GM18951 (cell line): ENCODE data around the gene LUC7L.
"Not testable (repeated sequence)": the region's sequence is repeated elsewhere in the genome, so short reads cannot be mapped to it uniquely, and the experiment has no call there.

Experiments
- POLR2A ChIP-seq: IDR thresholded peaks from 4 replicates; pipeline ENCODE4 v1.6.1; 2011; ENCODE audit warnings: mild to moderate bottlenecking; ENCODE audit not compliant: insufficient read length, insufficient read depth; ENCODE audit errors: extremely low read depth
- in situ Hi-C: fragments of 300-500 bp; cut with MboI; formaldehyde crosslinking; loops from one replicate; pipeline ENCODE4 v1.12.0; 2022; ENCODE audit warnings: low sequenced_read_pairs, mixed read lengths, inconsistent platforms; ENCODE audit not compliant: unreplicated experiment

Gene LUC7L

GRCh38 chr16:188674-189073, 40.6 kb downstream of the LUC7L start:
- in situ Hi-C loops = no loop called here
- no peak for TF ChIP-seq POLR2A

- TF ChIP-seq POLR2A = no peak
- in situ Hi-C loops = no loop called here
Measured at GRCh38 chr16:187330-187729, 41.9 kb downstream of the LUC7L start.

GRCh38 chr16:185691-186090, 43.6 kb downstream of the LUC7L start:
- in situ Hi-C loops = no loop called here
- TF ChIP-seq POLR2A = no peak

GRCh38 chr16:185213-185612, 44.0 kb downstream of the LUC7L start:
- no peak for TF ChIP-seq POLR2A
- in situ Hi-C loops = no loop called here

DNA sequence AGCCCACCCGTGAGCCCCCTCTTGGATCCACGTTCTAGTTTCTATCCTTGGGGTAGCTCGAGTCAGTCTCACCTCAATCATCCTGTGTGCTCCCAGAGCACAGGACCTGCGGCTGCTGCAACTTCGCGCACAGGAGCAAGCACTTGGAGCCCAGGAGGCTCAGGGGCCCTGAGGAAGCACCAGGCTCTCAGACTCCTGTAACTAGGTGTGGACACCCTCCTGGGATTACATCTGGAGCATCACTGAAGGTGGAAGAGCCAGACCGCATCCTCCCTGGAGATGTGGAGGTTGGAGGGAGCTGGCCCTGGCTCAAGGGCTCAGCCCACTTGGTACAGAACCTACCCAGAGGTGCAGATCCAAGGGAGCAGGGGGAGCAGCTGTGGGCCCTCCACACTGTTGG, 46.2 kb downstream of the LUC7L start:
- no peak for TF ChIP-seq POLR2A
- in situ Hi-C loops = no loop called here

DNA sequence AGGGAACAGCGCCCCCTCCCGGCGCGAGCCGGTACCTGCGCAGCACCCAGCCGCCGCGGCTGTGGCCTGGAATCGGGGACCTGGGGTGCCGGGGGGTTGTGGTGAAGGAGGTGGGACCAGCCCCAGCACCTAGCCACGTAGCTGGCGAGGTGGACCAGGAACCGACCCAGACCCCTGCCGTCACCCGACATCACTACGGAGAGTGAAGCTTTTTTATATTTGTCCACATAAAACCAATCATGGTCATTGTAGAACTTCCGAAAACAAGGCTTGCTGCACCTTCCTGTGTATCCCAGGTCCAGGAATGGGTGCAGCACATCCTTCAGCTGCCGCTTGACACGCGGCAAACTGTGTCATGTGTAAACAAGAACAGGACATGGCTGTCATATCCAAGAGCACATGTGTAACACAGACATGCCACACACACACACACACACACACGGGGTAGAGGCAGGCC, 47.7 kb downstream of the LUC7L start:
- TF ChIP-seq POLR2A = no peak
- in situ Hi-C loops = no loop called here

GRCh38 chr16:180681-181564, 48.3 kb downstream of the LUC7L start:
- no peak for TF ChIP-seq POLR2A
- in situ Hi-C loops = no loop called here

DNA sequence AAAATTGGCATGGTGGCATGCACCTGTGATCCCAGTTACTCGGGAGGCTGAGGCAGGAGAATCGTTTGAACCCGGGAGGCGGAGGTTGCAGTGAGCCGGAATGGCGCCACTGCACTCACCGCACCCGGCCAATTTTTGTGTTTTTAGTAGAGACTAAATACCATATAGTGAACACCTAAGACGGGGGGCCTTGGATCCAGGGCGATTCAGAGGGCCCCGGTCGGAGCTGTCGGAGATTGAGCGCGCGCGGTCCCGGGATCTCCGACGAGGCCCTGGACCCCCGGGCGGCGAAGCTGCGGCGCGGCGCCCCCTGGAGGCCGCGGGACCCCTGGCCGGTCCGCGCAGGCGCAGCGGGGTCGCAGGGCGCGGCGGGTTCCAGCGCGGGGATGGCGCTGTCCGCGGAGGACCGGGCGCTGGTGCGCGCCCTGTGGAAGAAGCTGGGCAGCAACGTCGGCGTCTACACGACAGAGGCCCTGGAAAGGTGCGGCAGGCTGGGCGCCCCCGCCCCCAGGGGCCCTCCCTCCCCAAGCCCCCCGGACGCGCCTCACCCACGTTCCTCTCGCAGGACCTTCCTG, 49.1 kb downstream of the LUC7L start, which contains the start of gene HBQ1:
TSS of gene HBQ1 (plus strand) at position 359 of the 575 bp plus-strand sequence. CDS start at position 387, 28 bp downstream.
- TF ChIP-seq POLR2A = no peak
- in situ Hi-C loops = no loop called here

DNA sequence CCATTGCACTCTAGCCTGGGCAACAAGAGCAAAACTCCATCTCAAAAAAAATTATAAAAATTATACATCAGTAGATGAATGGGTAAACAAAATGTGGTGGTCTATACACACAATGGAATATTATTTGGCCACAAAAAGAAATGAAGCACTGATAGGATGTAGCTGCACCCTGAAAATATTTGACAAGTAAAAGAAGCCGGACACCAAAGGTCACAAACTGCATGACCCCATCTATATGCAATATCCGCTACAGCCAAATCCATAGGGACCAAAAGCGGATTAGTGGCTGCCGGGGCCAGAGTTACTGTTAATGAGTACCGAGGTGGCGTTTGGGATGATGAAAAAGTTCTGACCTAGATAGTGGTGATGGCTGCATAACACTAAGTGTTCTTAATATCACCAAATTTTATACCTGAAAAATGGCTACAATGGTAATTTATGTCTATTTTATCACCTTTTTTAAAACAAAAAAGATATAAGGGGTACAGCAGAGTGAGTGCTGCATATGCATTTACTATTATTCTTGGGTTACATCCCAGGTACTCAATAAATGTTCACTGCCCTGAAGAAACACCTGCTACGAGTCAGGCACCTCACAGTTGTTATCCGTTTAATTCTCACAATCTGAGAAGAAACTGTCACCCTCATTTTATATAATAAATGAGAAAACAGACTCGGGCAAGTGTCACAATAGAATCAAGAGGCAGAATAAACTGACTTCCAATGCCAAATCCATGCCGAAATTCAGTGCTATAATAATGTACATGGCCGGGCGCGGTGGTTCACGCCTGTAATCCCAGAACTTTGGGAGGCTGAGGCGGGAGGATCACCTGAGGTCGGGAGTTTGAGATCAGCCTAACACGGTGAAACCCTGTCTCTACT, 49.8 kb downstream of the LUC7L start:
- in situ Hi-C loops = no loop called here

GRCh38 chr16:178668-179015, 50.6 kb downstream of the LUC7L start:
- in situ Hi-C loops = no loop called here
- no peak for TF ChIP-seq POLR2A

More for the DNA sequence above, 49.8 kb downstream of the LUC7L start:
- no peak for TF ChIP-seq POLR2A

GRCh38 chr16:177981-178667, 51.1 kb downstream of the LUC7L start:
- no peak for TF ChIP-seq POLR2A
- in situ Hi-C loops = no loop called here

- in situ Hi-C loops = no loop called here
- no peak for TF ChIP-seq POLR2A
Measured at GRCh38 chr16:177394-177822, 51.8 kb downstream of the LUC7L start.

DNA sequence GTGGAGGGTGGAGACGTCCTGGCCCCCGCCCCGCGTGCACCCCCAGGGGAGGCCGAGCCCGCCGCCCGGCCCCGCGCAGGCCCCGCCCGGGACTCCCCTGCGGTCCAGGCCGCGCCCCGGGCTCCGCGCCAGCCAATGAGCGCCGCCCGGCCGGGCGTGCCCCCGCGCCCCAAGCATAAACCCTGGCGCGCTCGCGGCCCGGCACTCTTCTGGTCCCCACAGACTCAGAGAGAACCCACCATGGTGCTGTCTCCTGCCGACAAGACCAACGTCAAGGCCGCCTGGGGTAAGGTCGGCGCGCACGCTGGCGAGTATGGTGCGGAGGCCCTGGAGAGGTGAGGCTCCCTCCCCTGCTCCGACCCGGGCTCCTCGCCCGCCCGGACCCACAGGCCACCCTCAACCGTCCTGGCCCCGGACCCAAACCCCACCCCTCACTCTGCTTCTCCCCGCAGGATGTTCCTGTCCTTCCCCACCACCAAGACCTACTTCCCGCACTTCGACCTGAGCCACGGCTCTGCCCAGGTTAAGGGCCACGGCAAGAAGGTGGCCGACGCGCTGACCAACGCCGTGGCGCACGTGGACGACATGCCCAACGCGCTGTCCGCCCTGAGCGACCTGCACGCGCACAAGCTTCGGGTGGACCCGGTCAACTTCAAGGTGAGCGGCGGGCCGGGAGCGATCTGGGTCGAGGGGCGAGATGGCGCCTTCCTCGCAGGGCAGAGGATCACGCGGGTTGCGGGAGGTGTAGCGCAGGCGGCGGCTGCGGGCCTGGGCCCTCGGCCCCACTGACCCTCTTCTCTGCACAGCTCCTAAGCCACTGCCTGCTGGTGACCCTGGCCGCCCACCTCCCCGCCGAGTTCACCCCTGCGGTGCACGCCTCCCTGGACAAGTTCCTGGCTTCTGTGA, 52.5 kb downstream of the LUC7L start, which contains the start of gene HBA1:
TSS of gene HBA1 (plus strand) at position 204 of the 906 bp plus-strand sequence. CDS start at position 241, 37 bp downstream.
- in situ Hi-C loops = not testable (repeated sequence)

GRCh38 chr16:176006-176405, 53.2 kb downstream of the LUC7L start:
- in situ Hi-C loops = not testable (repeated sequence)
